GM18526 (cell line): ENCODE data around the gene SVEP1.

Source experiments
- POLR2A ChIP-seq: IDR thresholded peaks from 3 replicates; pipeline ENCODE4 v1.6.1; 2011; ENCODE audit not compliant: insufficient read length; ENCODE audit errors: extremely low read depth

The SVEP1 gene

GRCh38 chr9:110443866-110444220, 135.7 kb downstream of the SVEP1 start:
- no peak for TF ChIP-seq POLR2A

GRCh38 chr9:110443146-110443865, 136.2 kb downstream of the SVEP1 start:
- no peak for TF ChIP-seq POLR2A

GRCh38 chr9:110440796-110441195, 138.7 kb downstream of the SVEP1 start:
- no peak for TF ChIP-seq POLR2A

GRCh38 chr9:110440172-110440571, 139.4 kb downstream of the SVEP1 start:
- no peak for TF ChIP-seq POLR2A

GRCh38 chr9:110432253-110432652, 147.3 kb downstream of the SVEP1 start:
- no peak for TF ChIP-seq POLR2A

- no peak for TF ChIP-seq POLR2A
Observed at GRCh38 chr9:110429453-110429852, 150.1 kb downstream of the SVEP1 start.

GRCh38 chr9:110427497-110428104, 151.9 kb downstream of the SVEP1 start:
- no peak for TF ChIP-seq POLR2A

GRCh38 chr9:110426052-110426709, 153.4 kb downstream of the SVEP1 start:
- no peak for TF ChIP-seq POLR2A

- TF ChIP-seq POLR2A = no peak
Observed at GRCh38 chr9:110414471-110414870, 165.1 kb downstream of the SVEP1 start.

GRCh38 chr9:110410961-110411360, 168.6 kb downstream of the SVEP1 start:
- TF ChIP-seq POLR2A = no peak

- no peak for TF ChIP-seq POLR2A
Observed at GRCh38 chr9:110408598-110408997, 170.9 kb downstream of the SVEP1 start.

- TF ChIP-seq POLR2A = no peak
Observed at GRCh38 chr9:110405858-110406443, 173.6 kb downstream of the SVEP1 start.

GRCh38 chr9:110404473-110404872, 175.1 kb downstream of the SVEP1 start:
- TF ChIP-seq POLR2A = no peak

- TF ChIP-seq POLR2A = no peak
Observed at GRCh38 chr9:110399983-110400382, 179.6 kb downstream of the SVEP1 start.

GRCh38 chr9:110391826-110392485, 187.6 kb downstream of the SVEP1 start:
- no peak for TF ChIP-seq POLR2A
